ENCODE data around the gene GNPAT. TPM values are rescaled to one million over a fixed set of nuclear protein-coding genes. Genes with fewer than 3 reads are reported as not detected.

GNPAT gene
- total RNA-seq, 1 experiment from 2014 or later, result 42.8 TPM

GRCh38 chr1:231213831-231214573 lies 27.0 kb upstream of the GNPAT start:
- H3K9me2 ChIP-seq (ENCODE audit: insufficient read depth), result no peaks in the 10 kb centered on the region
- no peaks in the 10 kb centered on the region for H3K27me3 ChIP-seq (ENCODE audit: insufficient read depth, low read length)
- intact Hi-C loops (cut with micrococcal nuclease), result loop anchor here (5.0 kb wide), 1 partner anchor 237 kb away; the partner anchor contains the start of genes ARV1 and TTC13
- H3K79me2 ChIP-seq (ENCODE audit: insufficient read depth, low read length), result no peaks in the 10 kb centered on the region
- H2AFZ ChIP-seq (ENCODE audit: low read depth, low read length, poor library complexity, severe bottlenecking), result no peak overlapping the region
- peaks cover 20 to 24% of the 10 kb centered on the region in 2 experiments; a peak in 3 of 4 replicates for H3K4me1 ChIP-seq (ENCODE audit: control insufficient read depth in 1 of 2, insufficient read depth in 2 of 2, low read length in 2 of 2)
- no peak for DNase-seq (ENCODE audit: low read depth, low spot score)
- ChIA-PET RAD21 (ENCODE audit: low non-redundant PET in 1 of 2, low total read pairs in 2 of 2, uncharacterized antibody in 2 of 2, unreplicated experiment in 2 of 2) (no interaction called here), POLR2A (no interaction called here), CTCF (no interaction called here)
- H3K9me3 ChIP-seq (ENCODE audit: control insufficient read depth in 1 of 2, insufficient read depth in 1 of 2, low read depth in 1 of 2, low read length in 2 of 2), result no peaks in the 10 kb centered on the region
- no peak overlapping the region for H3K4me2 ChIP-seq (ENCODE audit: low read length)
- no TSS peak for BruUV-seq (replicated peaks)
- TF ChIP-seq CTCF (IDR thresholded peaks at IDR 0.05 in 2 of 3, conservative IDR thresholded peaks at IDR 0.05 in 1 of 3; ENCODE audit: borderline replicate concordance in 1 of 3, insufficient read depth in 1 of 3, low read depth in 2 of 3, low read length in 2 of 3) (no peak), ZBTB33 (IDR thresholded peaks at IDR 0.05; ENCODE audit: extremely low read depth, insufficient replicate concordance, low read length) (no peak), POLR2A (IDR thresholded peaks at IDR 0.05; ENCODE audit: borderline replicate concordance, extremely low read depth, insufficient read depth, insufficient read length) (no peak), FOSL1 (IDR thresholded peaks at IDR 0.05; ENCODE audit: low read depth) (no peak), JUND (IDR thresholded peaks at IDR 0.05) (no peak), ZFX (IDR thresholded peaks at IDR 0.05) (no peak), TCF7L2 (IDR thresholded peaks at IDR 0.05; ENCODE audit: borderline replicate concordance, extremely low read depth, insufficient read depth, insufficient read length) (no peak), ELF1 (IDR thresholded peaks at IDR 0.05; ENCODE audit: borderline replicate concordance, low read depth) (no peak), EGR1 (IDR thresholded peaks at IDR 0.05; ENCODE audit: low read depth) (no peak), ZNF274 (IDR thresholded peaks at IDR 0.05; ENCODE audit: low read depth, low read length) (no peak), POLR2AphosphoS5 (IDR thresholded peaks at IDR 0.05; ENCODE audit: low read depth, low read length) (no peak), EZH2 (IDR thresholded peaks at IDR 0.05) (no peak)
- no peaks in the 10 kb centered on the region for H3K36me3 ChIP-seq (ENCODE audit: control insufficient read depth in 1 of 2, insufficient read depth in 2 of 2, low read length in 2 of 2)
- no peak overlapping the region for H3K27ac ChIP-seq (ENCODE audit: low read depth, low read length)
- no peak for ATAC-seq
- H3K9ac ChIP-seq (ENCODE audit: low read length), result no peak overlapping the region
- no peaks in the 10 kb centered on the region for H4K20me1 ChIP-seq (ENCODE audit: insufficient read depth)
- H3K4me3 ChIP-seq (replicated peaks in 1 of 2; ENCODE audit: low read depth in 1 of 2, low read length in 2 of 2), result no peak overlapping the region
